Measurements from ENCODE around the gene PTPRH. TPM values are rescaled to one million over a fixed set of nuclear protein-coding genes. Genes with fewer than 3 reads are reported as not detected.

PTPRH gene
- total and polyA plus RNA-seq, 9 of the 15 experiments (the other 6 are each of a cell fraction or from before 2014, with no cell fraction given), result 0.87 to 34.3 (median 22.7) TPM

- TF ChIP-seq FOXP1 (CRISPR knock-in tag; IDR thresholded peaks at IDR 0.05) (no peak), MCM2 (IDR thresholded peaks at IDR 0.05; ENCODE audit: low read depth) (no peak), ZNF134 (CRISPR knock-in tag; conservative IDR thresholded peaks at IDR 0.05) (no peak), ESRRA (IDR thresholded peaks at IDR 0.05; ENCODE audit: borderline replicate concordance, low read depth) (no peak), PHF8 (IDR thresholded peaks at IDR 0.05; ENCODE audit: borderline replicate concordance, low read length) (no peak), PRPF4 (IDR thresholded peaks at IDR 0.05; ENCODE audit: insufficient read depth, low read depth, low read length, poor library complexity, severe bottlenecking) (no peak), EGR1 (conservative IDR thresholded peaks at IDR 0.05) (0 out of 2 replicates have a peak, but pooled peaks have one; percentile 6), SOX6 (IDR thresholded peaks at IDR 0.05) (no peak), FOXO4 (CRISPR knock-in tag; IDR thresholded peaks at IDR 0.05) (no peak), NFIC (IDR thresholded peaks at IDR 0.05) (no peak), SPI1 (IDR thresholded peaks at IDR 0.05; ENCODE audit: borderline replicate concordance, low read depth, low read length) (no peak), E2F6 (IDR thresholded peaks at IDR 0.05; ENCODE audit: borderline replicate concordance in 1 of 2, extremely low read depth in 1 of 2, insufficient read depth in 1 of 2, insufficient read length in 1 of 2, low read depth in 1 of 2, low read length in 1 of 2, poor library complexity in 1 of 2, severe bottlenecking in 1 of 2) (peak; percentile 78 to 98), MTA2 (IDR thresholded peaks at IDR 0.05; ENCODE audit: low read depth) (no peak), CC2D1A (IDR thresholded peaks at IDR 0.05) (no peak), SNIP1 (IDR thresholded peaks at IDR 0.05; ENCODE audit: low read depth) (no peak), PML (IDR thresholded peaks at IDR 0.05; ENCODE audit: low read length) (peak; percentile 52), IRF9 (tag; IDR thresholded peaks at IDR 0.05) (no peak)
- TF ChIP-seq, protein P1, sequence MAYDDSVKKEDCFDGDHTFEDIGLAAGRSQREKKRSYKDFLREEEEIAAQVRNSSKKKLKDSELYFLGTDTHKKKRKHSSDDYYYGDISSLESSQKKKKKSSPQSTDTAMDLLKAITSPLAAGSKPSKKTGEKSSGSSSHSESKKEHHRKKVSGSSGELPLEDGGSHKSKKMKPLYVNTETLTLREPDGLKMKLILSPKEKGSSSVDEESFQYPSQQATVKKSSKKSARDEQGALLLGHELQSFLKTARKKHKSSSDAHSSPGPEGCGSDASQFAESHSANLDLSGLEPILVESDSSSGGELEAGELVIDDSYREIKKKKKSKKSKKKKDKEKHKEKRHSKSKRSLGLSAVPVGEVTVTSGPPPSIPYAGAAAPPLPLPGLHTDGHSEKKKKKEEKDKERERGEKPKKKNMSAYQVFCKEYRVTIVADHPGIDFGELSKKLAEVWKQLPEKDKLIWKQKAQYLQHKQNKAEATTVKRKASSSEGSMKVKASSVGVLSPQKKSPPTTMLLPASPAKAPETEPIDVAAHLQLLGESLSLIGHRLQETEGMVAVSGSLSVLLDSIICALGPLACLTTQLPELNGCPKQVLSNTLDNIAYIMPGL (CRISPR knock-in tag; IDR thresholded peaks at IDR 0.05), result peak; percentile 29; the same call in 1 of the 2 replicates
- TF ChIP-seq, protein P2, sequence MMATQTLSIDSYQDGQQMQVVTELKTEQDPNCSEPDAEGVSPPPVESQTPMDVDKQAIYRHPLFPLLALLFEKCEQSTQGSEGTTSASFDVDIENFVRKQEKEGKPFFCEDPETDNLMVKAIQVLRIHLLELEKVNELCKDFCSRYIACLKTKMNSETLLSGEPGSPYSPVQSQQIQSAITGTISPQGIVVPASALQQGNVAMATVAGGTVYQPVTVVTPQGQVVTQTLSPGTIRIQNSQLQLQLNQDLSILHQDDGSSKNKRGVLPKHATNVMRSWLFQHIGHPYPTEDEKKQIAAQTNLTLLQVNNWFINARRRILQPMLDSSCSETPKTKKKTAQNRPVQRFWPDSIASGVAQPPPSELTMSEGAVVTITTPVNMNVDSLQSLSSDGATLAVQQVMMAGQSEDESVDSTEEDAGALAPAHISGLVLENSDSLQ (IDR thresholded peaks at IDR 0.05), result peak; percentile 34; the same call in 1 of the 2 replicates
- TF ChIP-seq, protein P3, sequence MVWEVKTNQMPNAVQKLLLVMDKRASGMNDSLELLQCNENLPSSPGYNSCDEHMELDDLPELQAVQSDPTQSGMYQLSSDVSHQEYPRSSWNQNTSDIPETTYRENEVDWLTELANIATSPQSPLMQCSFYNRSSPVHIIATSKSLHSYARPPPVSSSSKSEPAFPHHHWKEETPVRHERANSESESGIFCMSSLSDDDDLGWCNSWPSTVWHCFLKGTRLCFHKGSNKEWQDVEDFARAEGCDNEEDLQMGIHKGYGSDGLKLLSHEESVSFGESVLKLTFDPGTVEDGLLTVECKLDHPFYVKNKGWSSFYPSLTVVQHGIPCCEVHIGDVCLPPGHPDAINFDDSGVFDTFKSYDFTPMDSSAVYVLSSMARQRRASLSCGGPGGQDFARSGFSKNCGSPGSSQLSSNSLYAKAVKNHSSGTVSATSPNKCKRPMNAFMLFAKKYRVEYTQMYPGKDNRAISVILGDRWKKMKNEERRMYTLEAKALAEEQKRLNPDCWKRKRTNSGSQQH (CRISPR knock-in tag; IDR thresholded peaks at IDR 0.05), result no peak
These were observed 34.7 kb downstream of the PTPRH start (continued) for GRCh38 chr19:55174425-55175116.

Data from K562 (cell line).